Occipital lobe (tissue), 2 donors: ENCODE data around the gene WDR73. TPM values are rescaled to one million over a fixed set of nuclear protein-coding genes. Genes with fewer than 3 reads are reported as not detected.
A peak's percentile ranks its signal among the peaks of the same experiment; 100 is the strongest.

Source experiments
- DNase-seq: peaks from one replicate; lab custom pipeline; 2025; lab: John Stamatoyannopoulos, UW
- total RNA-seq: library from RNA; depleted of rRNA; stranded (reverse); fragments of >200 nt; gene quantifications from one replicate; pipeline ENCODE4 v1.2.3, GENCODE V29; 2014

Gene WDR73
- total RNA-seq, 1 donor from 2014 or later = 25.7 TPM

DNA sequence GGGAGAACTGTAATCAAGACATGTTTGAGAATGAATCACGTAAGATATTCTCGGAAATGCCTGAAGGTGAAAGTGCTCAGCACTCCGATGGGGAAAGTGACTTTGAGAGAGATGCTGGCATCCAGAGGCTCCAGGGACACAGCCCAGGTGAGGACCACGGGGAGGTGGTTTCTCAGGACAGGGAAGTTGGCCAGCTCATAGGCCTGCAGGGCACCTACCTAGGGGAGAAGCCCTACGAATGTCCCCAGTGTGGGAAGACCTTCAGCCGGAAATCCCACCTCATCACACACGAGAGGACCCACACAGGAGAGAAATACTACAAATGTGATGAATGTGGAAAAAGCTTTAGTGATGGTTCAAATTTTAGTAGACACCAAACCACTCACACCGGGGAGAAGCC is 33.5 kb downstream of the WDR73 start:
- DNase-seq = no peak

DNA sequence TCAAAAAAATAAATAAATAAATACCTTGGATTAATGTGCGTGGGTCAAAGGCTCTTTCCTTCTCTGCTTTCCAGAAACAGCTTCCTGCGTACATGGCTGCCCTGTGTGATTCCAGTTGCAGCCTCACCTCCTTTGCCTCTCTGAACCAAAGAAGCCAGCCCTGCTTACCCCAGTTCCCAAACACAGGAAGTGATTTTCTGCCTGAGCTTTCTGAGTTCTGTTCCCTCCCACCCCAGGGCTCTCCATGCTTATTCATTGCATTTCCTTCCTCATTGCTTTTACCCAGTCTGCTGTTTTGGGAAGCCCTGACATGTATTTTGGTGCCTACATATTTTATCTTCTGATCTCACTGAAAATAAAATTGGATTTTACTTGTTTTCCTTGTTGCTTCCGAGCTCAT is 37.8 kb downstream of the WDR73 start:
- DNase-seq = no peak

DNA sequence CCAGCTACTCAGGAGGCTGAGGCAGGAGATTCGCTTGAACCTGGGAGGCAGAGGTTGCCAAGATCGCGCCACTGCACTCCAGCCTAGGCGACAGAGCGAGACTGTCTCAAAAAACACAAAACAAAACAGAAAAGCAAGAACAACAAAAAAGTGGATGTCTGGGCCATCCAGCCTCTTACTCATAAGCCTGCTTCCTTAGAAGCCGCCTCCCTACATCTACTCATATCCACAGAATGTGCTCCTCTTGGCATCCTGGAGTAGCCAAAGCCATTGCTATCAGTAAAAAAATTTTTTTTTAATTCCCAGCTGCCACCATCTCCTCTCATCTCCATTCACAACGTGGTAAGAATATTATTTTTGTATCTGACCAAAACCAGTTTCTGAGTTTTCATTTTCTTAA is 42.5 kb downstream of the WDR73 start:
- DNase-seq = no peak

DNA sequence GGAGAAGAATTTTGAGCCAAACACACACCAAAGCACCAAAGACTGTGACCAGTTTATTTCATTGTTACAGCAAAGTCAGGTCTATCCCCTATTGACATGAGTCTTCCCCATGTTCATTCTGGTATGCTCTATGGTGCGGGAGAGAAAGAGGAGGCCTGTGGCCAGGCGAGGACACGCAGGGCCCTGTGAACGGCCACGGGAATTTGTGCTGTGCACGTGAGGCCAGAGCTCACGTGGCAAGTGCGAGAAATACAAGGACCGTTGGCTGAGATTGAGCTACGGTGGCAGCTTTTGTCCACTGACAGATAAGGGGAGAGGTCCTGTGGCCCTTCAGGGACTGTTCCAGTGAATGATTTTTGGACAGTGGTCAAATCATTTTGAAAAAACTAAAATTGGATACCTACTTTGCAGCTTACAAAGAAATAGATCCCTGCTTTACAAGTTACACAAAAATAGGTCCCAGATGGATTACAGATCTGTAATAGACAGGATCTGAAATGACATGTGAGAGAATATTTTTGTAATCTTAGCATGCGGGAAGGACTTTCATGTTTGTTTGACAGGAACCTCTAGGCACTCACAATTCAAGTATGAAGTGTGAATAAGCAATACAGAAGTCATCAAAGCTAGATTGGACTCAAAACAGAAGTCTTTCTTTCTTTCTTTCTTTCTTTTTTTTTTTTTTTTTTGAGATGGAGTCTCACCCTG is 44.1 kb downstream of the WDR73 start:
- DNase-seq = no peak

DNA sequence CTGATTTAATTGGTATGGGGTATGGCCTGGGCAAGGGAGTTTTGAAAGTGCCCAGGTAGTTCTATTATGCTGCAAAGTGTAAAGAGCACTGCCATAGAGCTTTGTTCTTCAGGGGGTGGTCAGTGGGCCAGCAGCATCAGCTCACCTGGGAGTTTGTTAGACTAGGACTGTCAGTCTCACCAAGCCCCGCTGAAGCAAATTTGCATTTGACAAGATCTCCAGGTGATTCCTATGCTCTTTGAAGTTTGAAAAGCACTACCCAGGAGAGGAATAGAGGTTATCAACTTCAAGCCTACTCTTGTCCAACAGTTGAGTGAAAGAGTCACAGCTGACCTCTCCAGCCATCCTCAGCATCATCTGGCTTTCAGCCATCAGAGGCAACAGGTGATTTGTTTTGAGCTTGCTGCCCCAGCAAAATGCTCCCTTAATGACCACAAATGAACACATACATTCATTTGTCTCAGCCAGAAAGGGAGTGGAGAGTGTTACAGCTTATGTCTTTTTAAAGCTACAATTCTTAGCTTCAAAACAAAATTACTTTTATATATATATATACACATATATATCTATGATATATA is 45.3 kb downstream of the WDR73 start:
- DNase-seq = no peak

DNA sequence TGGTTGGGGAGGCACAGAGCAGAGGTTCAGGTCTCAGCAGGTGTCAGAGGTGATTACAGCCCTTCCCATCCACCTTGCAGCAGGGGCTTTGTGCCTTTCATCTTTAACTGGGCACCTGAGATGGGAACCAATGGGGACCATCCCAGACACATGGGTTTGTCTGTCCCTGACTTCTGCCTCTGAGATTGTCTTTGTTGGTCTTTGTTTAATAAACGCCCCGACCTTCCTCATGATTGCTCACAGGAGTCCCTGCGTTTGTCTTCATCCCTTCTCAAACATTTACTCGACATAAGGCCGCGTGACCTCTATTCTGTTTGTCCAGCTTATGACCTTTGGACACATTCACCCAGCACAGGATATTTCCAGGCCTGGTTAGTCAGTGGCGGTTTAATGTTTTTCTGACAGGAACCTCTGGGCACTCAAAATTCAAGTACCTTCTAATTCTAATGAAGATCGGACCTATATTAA is 47.4 kb downstream of the WDR73 start:
- DNase-seq = no peak

DNA sequence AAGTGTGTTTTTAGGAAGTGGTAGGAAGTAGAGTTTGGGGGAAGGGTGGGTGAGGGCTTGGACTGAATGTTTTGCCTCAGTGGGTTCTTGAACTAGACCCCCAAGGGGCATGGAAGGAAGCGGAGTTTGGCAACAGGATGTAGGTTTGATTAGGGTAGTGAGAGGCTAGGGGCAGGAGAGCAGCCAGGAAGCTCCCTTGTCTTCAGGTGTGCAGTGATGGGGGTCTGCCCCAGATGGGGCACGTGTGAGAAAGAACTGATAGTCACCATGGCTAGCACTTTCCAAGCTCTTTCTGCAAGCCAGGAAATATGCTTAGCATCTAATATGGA is 48.6 kb downstream of the WDR73 start:
- no peak for DNase-seq

DNA sequence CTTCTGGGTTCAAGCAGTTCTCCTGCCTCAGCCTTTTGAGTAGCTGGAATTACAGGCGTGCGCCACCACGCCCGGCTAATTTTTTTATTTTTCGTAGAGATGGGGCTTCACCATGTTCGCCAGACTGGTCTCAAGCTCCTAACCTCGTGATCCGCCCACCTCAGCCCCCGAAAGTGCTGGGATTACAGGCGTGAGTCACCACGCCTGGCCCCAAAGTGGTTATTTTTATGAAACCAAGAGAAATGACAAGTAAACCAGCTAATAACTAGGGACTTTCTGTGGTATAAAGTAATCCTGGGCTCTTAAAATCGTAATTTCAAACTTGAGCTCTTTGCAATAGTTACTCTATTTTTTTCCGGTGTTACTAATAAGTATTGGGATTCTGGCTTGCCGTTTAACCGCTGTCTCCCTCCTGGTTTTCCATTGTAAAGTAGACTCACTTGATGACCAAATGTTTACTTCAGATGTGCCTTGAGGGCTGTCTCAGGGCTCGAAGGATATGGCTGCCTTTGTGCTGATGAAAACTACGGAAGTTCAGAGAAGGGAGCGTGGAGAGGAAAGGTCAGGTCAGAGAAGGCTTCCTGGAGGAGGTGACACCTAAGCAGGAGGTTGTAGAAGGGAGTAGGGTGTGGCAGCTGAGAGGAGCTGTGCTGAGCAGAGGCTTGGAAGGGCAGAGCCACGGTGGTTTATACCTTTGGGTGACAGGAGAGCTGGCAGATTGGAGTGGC is 49.1 kb downstream of the WDR73 start:
- DNase-seq = peak; percentile 7

DNA sequence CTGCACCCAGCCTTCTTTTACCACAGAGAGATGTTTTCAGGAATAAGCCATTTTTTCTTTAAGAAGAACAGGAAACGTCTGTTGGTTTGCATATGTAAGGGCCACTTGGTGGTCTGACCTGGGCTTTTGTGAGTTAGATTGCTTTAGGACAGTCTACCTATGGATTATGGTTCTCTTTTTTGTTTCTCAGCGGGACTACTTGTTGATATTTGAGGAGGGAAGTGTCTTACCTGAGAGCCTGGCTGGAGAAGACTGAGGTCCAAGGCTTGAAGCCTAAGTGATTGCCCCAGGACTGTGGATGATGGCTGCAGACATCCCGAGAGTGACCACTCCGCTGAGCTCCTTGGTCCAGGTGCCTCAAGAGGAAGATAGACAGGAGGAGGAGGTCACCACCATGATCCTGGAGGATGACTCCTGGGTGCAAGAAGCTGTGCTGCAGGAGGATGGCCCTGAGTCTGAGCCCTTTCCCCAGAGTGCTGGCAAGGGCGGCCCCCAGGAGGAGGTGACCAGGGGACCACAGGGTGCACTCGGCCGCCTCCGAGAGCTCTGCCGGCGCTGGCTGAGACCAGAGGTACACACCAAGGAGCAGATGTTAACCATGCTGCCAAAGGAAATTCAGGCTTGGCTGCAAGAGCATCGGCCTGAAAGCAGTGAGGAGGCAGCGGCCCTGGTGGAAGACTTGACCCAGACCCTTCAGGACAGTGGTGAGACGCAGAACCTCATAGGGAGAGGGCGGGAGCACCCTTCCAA is 50.3 kb downstream of the WDR73 start:
- no peak for DNase-seq

DNA sequence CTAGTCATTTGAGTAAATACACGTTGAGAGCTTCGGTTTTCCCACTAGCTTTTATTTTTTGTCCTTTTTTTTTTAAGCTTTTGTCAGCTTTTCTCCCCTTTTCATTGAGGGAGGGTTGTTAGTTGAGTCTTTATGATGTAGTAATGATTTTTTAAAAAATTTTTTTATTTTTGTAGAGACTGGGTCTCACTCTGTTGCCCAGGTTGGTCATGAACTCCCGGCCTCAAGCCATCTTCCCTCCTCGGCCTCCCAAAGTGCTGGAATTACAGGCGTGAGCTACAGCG is 52.6 kb downstream of the WDR73 start:
- no peak for DNase-seq

DNA sequence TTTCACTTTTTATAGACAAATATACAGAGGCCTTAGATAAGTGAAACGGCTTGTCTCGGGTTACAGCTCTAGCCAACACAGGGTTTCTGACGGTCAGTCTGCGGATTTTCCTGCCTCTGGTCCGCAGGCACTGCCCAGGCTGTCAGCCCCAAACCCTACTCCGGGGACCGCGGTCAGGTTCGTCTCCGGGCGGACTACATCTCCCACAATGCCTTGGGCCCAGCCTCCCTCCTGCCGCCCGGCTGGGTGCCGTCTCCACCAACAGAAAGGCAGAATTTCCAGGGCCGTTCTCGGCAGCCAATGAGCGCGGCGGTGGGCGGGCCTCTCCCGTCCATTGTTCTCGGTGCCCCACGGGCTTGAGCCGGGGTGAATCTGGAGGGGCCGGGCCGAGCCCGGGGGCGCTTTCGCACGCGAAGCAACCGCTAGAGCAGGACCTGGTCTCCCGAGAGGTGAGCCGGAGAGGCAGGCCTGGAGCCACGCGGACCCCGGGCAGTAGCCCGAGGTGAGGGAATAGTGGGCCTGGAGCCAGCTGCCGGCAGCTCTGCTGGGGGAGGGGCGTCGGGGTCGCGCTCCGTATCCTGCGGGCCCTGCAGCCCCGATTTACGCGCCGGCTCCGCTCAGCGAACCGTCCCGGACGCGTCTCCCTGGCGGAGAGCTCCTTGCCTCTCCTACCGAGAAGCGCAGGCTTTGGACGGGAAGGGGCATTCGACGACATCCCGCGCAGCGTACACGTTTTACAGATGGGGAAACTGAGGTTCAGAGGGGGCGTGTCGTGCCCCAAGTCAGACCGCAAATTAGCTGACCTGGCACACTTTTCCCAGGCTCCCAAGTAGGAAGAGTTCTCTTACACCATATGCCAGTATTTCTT is 53.2 kb downstream of the WDR73 start, which contains the start of gene ZSCAN2:
Gene ZSCAN2, plus strand, starts transcription at position 323 of the 868 bp plus-strand sequence. CDS start 2,919 bp downstream, outside the sequence.
- peak; percentile 94 for DNase-seq

DNA sequence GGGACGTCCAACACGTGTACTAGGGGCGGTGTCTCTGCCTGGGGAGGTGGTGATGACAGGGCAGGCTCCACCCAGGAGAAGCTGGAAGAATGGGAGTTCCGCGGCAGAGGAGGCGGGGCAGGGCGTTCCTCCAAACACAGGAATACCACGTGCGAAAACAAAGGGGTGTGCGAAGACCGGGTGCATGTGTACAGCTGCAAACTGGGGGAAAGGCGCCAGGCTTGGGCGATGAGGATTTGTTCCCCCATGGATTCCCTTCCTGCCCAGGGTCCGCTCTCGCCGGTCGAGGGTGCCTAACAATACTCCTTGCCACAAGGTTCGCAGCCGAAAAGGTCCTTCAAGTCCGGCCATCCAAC is 53.8 kb downstream of the WDR73 start:
- DNase-seq = peak; percentile 64

DNA sequence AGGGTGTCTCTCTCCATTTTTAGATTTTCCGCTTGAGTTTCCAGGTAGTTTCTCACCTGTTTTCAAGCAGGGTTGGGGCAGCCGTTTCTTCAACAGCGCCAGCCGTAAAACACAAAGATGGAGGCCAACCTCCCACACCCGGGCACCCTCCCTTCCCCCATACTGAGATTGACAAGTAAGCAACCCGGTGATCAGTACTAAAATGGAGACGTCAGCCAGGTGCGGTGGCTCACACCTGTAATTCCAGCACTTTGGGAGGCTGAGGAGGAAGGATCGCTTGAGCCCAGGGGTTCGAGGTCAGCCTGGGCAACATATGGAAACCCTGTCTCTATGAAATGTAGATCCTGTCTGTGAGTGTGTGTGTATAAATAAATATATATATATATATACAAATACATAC is 54.2 kb downstream of the WDR73 start:
- no peak for DNase-seq

DNA sequence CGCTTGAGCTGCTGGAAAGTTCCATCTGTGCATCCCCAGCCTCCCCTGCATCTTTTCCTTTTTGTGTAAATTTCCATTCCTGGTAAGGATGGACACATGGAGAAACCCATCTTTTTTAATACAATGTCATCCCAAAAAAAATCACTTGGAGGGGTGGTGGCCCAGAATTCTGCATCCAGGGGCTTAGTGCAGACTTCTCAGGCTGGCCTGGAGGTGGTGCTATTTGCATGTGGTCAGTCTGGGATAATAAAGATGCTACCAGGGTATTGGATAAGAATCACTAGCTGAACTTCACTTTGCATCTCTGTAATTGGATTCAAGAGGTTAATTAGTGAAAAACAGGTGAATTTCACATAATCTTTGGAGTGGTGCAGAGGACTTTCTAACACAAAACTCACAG is 55.1 kb downstream of the WDR73 start:
- DNase-seq = no peak

DNA sequence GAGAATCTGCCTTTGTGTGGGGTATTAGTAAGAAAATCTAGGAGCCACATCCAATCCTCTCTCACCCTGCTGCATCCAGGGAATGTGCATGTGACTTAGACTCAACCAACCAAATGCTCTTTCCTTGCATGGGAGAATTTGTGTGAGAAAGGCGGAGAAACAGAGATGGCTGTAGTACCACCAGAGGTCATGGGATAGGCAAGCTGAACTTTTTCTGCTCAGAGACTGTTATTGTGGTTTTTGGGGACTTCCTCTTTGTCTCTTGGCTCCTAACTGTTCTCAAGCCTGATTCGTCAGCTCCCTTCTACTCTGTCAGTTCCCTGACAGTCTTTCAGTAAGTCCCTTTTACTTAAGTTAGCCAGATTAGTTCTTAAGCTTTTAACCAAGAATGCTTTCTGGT is 55.8 kb downstream of the WDR73 start:
- DNase-seq = no peak

DNA sequence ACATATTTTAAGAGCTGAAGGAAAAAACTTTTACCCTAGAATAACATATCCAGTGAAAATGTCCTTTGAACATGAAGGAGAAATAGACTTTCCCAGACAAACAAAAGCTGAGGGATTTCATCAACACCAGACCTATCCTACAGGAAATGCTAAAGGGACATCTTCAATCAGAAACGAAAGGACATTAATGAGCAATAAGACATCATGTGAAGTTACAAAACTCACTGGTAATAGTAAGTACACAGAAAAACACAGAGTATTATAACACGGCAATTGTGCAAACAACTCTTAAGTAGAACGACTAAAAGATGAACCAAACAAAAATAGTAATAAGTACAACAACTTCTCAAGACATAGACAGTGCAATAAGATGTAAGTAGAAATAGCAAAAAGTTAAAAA is 56.8 kb downstream of the WDR73 start:
- DNase-seq = no peak

DNA sequence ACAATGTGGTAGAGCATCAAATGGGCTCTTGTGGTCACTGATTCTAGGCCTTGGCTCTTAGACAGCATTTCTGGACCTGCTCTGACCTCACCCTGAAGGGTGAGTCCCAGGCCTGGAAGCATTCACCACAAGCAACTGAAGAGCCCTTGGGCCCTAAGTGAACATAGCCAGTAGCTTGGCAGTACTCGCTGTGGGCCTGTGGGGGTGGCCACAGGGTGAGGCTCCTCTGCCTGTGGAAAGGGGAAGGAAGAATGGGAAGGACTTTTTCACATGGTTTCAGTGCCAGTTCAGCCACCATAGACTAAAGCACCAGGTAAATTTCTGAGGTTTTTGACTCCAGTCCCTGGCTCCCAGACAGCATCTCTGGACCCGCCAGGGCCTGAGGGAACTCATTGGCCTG is 58.4 kb downstream of the WDR73 start:
- DNase-seq = no peak

DNA sequence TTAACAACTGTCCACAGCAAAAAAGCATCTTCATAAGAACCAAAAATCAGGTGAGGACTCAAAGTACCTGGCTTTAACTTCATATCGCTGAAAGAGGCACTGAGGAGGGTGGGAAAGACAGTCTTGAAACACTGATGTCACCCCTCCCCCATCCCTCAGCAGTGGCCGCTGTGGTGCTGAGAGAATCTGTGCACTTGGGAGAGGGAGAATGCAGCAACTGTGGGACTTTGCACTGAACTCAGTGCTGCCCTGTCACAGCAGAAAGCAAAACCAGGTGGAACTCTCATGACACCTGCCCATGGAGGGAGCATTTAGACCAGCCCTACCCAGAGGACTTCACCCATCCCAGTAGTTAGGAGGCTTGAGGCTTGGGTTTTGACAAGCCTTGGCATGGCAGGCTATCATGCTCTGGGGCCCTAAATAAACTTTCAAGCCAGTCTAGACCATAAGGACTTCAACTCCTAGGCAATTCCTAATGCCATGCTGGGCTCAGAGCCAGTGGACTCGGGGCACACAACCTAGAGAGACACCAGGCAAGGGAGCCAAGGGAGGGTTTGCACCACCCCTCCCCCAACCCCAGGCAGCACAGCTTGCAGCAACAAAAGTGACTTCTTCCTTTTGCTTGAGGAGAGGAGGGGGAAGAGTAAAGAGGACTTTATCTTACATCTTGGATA is 59.3 kb downstream of the WDR73 start:
- DNase-seq = no peak

DNA sequence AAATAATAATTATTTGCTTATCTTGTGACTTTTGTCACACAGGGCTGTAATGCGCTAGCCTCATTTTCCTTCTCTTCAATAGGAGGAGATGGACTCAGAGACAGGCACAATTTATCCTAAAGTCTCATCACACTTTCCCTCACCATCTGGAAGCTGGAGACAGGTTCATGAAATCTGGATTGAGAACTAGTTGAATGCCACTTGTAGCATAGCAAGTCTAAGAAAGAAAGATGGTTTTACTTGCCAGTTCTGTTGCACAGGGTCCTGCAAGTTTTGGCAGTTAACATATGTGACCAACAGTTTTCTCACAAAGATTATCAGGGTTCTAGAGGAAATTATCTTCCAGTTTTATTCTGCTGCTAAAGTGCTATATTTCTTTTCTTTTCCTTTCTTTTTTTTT is 62.3 kb downstream of the WDR73 start:
- DNase-seq = no peak

DNA sequence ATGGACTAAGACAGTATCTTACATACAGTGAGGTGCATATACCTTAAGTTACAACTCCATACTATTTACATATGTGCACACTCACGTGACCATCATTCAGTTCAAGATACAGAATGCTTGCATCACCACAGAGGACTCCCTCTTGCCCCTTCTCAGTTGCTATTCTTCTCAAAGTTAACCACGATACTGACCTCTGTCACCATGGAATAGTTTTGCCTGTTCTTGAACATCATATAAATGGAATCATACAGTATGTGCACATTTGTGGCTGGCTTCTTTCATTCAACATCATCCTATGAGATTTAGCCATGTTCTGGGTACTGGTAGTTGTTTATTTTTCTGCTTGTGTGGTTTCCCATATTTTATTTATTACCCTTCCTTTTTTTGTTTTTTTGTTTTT is 63.7 kb downstream of the WDR73 start:
- no peak for DNase-seq
